Embryonic facial prominence (tissue), 1 donor: ENCODE results near the gene KIF12.

ENCODE experiments used
- DNase-seq: peaks from one replicate; pipeline ENCODE4 v3.0.0-alpha.2; 2016; ENCODE audit errors: extremely low spot score

KIF12 gene

GRCh38 chr9:114105236-114105635 is 6.1 kb upstream of the KIF12 start:
- DNase-seq: no peak

GRCh38 chr9:114102484-114102883 is 3.4 kb upstream of the KIF12 start:
- no peak for DNase-seq

DNA sequence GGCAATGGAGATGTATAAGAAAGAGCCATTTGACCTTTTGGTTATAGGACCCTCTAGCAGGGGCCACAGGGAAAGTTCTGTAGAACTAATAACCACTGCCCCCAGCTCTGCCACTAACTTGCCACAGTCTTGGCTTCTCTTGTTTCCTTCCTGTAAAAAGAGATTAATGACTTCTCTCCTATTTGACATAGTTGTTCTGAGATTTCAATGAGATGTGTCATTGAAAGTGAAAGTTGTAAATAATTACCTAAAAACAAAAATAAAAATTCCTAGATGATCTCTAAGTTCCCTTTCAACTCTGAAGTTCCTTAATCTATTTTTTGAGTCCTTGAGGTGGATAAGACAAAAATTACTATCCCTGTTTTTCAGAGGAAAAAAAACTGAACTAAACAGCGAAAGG is 1.4 kb upstream of the KIF12 start:
- DNase-seq: no peak

DNA sequence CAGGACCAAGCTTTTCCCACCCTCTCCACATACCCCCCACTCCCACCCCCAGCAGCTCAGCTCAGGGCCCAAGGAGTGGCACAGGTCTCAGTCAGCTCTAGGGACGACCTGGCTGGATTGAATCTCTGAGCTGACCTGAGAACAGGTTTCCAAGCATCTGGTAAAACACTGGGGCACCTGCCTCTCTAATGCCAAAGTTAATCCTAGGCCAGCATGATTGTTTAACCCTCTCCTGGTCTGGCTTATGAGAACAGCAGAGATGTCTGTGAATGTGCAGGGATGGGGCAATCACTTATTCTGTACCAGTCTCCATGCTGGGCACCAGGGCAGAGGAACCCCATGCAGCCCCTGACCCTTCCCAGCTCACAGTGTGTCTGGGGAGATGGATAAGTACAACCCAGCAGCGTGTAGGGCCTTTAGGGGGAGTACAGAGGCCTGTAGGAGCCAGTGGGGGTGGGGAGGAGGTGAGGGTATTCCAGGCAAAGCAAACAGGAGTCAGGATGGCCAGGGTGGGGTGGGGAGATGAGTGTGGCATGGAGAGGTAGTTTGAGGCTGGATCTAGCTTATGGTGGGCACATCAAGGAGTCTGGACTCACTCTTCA is 678 bp upstream of the KIF12 start:
- DNase-seq: no peak

- DNase-seq: no peak
Observed at GRCh38 chr9:114098021-114098935, 814 bp downstream of the KIF12 start.

GRCh38 chr9:114097613-114098020 is 1.5 kb downstream of the KIF12 start:
- DNase-seq: no peak

- no peak for DNase-seq
Observed at GRCh38 chr9:114096866-114097612, 2.1 kb downstream of the KIF12 start.

DNA sequence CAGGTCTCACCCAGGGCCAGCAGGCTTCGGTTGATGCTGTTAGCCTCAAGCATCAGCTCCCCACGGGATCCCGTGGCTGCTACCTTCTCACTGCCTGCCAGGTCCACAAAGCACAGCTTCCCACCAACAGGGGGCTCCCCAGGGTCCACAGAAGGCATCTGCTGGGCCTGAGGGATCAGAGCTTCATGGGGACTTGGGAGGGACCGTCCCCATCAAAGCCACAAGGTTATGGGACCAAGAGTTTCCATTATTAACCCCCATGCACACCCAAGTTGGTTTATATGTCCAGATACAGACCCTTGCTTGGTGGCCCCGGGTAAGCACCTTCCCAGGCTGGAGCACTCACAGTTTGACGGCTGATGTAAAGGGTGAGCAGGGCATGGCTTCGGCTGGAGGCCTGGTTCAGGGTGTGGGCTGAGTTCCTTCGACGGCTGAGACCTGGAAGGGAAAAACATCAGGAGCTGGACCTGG is 3.0 kb downstream of the KIF12 start:
- no peak for DNase-seq

DNA sequence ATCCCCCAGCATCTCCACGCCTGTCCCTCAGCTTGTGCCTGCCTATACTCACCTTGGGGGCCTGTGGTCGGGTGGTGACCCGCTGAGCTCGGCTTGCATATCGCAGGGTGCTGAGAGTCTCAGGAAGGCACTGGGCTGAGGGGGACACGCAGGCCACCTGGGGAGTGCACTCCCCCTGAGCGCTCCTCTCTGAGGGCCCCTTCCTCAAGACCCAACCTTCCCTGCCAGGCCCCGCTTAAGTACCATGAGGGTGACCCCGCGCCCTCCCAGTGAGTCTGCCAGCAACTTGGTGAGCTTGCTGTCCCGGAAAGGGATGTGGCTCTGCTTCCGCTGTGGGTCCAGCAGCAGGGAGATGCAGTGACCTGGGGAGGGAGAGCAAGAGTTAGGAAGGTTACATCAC is 4.1 kb downstream of the KIF12 start:
- no peak for DNase-seq

GRCh38 chr9:114093761-114094505 is 5.2 kb downstream of the KIF12 start:
- no peak for DNase-seq

DNA sequence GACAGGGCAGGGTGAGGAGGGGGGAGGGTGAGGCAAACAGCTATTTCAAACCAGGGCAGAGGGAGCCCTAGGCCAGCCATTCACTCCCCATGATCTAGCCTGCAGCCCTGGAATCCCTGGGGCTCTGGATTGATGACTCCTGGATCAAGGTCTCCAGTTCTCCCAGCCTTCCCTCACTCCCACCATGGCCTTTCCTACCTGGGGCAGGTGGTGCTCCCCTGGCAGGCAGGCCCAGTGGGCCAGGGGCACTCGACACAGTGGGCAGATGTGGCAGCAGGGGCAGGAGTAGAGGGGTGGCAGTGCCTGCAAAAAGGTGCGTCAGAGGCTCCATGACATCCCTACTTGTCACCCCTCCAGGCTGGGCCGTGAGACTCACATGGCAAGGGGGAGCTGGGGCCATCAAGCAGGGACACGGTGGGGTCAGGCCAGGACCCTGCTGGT is 6.0 kb downstream of the KIF12 start:
- no peak for DNase-seq

GRCh38 chr9:114092336-114092735 is 6.8 kb downstream of the KIF12 start:
- DNase-seq: no peak

GRCh38 chr9:114091711-114092110 is 7.4 kb downstream of the KIF12 start:
- DNase-seq: no peak

DNA sequence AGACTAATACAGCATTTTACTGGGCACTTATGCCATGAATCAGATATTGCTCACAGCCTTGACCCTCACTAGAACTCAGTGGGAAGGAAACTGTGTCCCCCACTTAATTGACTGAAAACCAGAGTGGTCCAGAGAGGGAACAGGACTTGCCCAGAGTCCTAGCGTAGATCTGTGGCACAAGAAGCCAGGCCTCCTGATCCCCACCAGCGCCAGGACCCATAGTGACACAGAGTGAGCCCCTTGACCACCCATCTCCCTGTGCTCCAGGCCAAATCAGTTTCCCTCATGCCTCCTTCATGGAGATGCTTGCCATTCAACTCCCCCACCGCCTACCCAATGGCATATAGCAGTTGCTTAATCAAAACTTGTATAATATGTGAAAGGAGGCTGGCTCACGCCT is 8.3 kb downstream of the KIF12 start:
- DNase-seq: no peak

GRCh38 chr9:114089206-114089840 is 9.8 kb downstream of the KIF12 start:
- DNase-seq: no peak

DNA sequence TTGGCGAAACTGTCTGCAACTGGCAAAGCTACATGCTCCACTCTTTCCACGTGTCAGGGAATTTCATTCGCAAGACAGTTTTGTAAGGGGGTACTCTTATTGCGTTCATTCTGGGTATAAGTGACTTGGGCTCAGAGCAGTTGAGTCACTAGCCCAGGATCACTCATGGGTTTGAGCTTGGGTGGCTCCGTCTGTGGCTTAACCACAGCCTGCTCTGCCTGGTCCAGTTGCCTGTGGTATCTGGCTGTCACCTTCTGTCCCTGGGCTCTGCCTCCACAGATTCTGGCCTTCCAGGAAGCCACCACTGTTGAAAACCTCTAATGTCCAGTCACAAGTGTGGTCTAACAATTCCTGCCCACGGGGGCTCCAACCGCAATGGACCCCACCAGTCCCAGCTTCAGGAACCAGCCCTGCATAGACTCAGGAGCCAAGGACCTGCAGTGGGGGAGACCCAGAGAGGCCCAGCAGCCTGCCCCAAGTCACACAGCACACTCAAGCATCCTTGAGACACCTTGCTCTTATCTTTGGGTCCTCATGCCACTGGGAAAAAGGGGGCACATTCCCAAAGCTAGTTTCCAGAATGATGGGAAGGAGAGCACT is 10.4 kb downstream of the KIF12 start:
- DNase-seq: no peak

DNA sequence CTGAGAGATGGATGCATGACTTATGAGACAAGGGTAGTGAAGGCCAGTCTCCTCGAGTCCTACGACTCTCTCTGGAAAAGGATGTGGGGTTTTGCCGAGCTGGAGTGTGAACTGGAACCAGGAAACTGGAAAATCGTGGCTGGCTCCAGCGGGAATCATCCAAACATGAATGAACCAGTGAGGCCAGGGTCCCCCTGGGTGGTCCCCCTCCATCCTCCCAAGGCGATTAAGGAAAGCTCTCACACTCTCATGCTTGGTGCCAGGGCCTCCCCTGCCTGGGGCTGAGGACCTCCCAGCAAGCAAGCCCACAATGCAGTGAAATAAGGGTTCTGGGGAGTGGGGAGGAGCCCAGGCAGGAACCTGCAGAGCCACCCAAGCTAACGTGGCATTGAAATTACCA is 11.4 kb downstream of the KIF12 start:
- no peak for DNase-seq

- no peak for DNase-seq
Observed at GRCh38 chr9:114086607-114087006, 12.5 kb downstream of the KIF12 start.

DNA sequence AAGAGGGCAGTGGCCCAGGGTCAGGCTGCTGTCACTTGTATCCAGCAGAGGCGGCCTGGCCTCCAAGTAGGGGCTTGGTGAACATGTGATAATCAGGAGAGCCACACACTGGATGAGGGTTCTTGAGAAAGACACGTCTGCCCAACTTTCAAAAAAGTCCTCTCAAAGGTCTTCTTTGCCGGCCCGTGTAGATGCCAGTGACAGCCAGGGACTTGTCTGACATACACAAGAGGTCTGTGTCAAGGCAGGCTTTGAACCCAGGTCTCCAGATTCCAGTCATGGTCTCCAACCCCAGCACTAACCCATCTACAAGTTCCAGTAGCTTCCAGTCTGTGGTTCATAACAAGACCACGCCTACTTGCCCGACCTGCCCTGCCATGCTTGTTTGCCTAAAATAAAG is 13.1 kb downstream of the KIF12 start:
- no peak for DNase-seq

DNA sequence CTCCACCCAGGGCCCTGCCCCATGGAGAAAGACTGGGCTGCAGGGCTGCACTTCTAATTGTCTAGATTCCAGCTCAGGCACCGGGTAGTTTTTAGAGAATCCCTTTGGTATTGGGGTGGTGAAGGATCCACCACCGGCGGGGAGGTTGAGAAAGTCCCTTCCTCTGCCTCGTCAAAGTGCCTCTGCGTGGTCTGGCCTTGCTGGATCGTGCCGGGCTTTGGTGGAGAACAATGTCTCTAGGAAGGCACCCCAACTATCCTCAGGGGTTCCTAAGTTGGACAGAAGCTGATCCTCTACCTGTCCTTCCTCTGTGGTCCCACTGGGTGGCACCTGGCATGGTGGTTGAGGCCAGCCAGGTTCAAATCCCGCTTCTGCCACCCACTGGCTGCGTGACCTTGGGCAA is 13.7 kb downstream of the KIF12 start:
- DNase-seq: no peak
